AG20443 (cell line): ENCODE measurements around the gene PLAC1.

ENCODE experiments used
- DNase-seq: peaks from one replicate; pipeline ENCODE4 v3.0.0; 2012; ENCODE audit warnings: low spot score, mixed read lengths

The PLAC1 gene, protein sequence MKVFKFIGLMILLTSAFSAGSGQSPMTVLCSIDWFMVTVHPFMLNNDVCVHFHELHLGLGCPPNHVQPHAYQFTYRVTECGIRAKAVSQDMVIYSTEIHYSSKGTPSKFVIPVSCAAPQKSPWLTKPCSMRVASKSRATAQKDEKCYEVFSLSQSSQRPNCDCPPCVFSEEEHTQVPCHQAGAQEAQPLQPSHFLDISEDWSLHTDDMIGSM

DNA sequence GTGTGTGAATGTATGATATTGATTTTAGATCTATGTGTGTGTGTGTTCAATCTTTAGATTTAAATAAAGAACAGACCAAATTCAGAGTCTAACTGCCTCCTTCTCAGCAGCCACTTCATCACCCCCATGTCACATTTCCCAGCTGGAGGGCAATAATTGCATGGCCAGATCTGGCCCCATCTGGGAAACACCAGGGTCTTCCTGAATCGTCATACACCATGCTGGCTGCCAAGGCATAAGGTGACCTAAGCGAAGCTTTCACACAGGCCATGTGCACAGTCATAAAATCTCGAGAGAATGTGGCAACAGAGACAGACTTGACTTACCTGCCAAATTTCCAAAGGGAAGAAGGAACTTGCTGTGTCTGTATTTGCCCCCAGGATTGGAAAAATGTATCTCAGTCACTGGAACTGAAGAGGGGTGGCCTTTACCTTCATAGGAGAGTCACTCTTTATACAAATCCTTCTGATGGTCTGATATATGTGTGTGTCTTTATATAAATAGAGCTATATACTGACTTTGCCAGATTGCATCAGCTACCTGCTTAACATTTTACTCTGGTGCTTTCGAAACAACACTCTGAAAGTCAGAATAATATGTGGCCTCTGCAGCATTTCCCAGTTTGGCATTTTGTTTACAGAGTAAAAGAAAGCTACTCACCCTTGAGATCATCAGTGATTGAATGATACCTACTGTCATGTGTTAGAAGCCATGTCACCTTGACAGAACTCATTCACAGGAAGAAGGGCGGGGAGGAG is at the start of gene PLAC1:
Gene PLAC1 (minus strand): TSS at position 470 of the 758 bp plus-strand sequence. CDS start 91,789 bp downstream, outside the sequence.
- DNase-seq, result no peak

DNA sequence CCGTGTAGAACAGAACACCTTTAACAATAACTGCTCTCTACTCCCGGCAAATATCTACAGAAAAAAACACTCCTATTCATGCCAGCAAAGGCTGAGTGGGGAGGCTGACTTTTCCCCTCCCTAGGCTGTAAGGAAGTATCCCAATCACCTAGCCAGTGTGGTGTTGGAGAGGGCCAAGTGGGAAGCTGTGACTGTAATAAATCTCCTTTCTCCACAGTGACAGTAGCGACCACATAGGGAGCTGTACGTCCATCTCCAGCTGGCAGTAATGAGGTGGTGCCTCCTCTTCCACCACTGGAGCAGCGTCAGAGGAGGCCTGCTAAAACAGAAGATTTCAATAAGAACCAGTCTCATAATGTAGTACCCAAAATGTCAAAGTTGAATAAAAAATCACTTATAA is 47.9 kb upstream of the PLAC1 start:
- no peak for DNase-seq

DNA sequence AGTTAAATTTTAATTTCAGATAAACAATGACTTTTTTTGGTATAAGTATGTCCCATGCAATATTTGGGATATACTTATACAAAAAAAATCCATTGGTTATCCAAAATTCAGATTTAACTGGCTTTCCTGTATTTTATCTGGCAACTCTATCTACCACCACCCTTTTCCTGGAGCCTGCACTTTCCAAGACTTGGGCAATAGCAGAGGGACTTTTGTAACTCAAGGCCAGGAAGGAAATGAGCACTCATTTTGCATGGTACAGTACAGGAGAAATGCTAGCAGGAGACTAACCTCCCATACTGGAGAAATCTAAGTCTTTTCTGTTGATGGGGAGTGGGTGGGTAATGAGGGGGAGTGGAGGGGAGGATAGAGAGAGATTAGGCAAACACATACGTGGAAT is 37.7 kb upstream of the PLAC1 start:
- peak; percentile 10 for DNase-seq

DNA sequence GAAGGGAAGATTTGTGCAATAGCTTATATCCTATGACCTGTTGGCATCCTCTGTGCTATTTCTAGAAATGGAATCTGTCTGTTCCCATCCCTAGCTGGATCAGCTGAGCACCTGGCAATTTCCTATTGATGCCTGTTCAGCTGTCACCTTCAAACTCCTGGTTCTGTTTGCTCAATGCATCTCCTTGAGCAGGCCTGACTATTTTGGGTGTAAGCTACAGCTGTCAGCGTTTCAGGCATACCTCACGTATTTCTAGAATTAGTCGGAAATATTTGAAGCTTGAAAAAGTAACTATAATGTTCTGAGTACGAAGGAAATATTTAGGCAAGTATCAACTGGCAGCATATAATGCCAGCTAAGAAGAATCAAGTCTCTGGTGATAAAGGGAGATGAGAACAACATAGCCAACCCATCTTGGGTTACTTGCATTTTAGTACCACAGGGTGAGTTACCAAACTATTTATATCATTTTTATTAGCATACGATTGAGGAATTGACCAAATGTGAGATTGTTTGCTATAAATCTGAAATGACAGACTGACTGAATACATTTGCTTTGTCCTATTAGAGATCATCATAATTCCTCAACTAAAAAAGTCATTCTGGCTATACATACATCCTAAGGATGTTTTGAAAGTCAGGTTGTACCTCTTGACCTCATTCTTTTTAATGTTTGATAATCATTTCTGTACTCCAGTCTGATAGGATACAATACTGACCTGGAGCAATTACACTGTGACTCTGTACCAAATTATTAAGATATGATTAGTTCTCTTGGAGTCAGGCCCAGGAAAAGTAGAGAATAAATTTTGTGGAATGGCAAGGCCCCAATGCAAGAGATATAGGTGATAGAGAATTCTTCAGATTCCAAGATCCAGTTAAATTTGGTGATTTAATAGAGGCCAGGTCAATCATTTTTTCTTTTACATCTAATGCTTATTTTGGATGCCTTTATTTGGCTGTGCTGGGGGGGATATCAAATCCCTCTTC is 36.4 kb upstream of the PLAC1 start:
- DNase-seq, result no peak

DNA sequence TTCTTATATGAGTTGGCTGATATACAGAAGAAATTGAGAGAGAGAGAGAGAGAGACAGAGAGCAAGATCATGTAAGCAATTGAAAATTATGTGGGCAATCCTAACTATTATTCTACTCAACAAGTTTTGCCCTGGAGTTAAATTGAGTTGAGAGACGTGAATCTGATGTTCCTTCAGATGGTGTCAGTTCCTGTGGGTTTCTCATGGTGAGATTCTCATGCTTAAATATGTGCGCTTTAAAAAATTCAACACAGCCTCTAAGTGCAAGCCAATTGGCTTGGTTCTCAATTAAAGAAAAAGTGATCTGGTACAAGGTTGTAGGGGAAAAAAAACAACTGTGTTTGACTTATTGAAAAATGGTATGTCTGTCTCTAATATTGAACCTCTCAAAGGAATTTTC is 35.4 kb upstream of the PLAC1 start:
- no peak for DNase-seq

DNA sequence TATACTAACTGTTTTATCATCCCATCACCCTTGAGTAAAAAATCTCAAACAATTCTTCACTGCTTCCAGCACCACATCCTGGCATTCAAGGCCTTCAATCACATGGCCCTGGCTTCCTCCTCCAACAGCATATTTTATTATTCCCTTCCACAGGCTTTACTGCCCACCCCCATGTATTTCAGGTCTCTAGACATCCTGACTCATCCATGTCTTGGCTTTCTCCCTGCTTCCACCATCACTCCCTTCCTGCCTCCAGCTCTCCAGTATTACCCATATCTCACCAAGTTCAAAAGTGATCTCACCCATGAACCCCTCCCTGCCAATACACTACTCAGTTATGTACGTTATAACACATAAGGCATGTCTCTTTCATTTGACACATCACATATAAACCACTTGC is 34.7 kb upstream of the PLAC1 start:
- DNase-seq, result peak; percentile 35

DNA sequence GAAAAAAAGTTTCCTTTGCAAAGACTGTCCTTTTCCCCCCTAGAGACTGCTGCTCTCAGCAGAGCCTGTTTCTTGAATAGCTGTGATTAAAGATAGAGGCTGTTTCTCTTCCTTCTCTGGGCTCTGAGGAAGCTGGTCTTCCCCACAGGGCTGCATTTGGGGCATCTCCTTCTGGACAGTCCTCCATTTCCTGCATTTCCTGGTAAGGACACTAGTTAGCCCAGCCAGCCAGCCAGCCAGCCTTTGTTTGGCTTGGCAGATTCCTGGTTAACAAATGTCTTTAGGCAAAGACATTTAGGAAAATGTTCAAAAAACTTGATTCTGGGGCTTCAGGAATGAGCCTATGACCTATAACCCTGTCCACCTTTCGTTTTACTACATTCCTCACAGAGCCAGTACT is 34.0 kb upstream of the PLAC1 start:
- DNase-seq, result no peak

DNA sequence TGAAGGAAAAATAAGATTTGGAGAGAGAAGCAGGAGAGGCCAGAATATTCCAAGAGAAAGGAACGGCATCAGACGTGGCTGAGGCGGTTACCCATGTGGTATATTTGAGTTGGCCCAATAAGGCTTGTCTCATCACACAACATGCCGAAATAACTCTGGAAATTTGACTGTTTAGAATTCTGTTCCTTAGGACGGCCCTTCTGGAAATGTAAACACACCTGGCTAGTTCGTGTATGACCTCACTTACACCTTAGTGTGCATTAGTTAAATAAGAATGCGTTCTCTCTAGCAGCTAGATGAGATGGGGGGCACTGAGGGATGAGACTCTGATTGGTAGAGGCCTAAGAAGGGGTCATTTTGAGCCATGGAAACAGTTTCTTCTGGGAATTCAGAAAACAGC is 33.2 kb upstream of the PLAC1 start:
- no peak for DNase-seq

DNA sequence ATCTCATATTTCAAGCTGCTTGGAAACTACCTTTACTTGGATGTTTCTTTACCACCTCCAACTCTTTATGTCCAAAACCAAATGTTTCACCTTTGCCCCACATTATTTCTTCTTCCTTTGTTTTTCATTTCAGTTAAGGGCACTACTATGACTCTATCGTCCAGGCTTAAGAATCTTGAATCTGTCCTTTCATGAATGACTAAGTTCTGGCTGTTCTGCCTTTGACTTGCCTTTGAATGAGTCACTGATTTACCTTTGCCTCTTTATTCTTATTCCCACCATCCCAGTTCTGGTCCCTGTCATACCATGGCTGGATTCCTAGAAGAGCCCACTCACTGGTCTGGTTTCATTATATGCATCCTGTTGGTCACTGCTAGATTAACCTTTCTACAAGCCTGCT is 30.6 kb upstream of the PLAC1 start:
- no peak for DNase-seq

DNA sequence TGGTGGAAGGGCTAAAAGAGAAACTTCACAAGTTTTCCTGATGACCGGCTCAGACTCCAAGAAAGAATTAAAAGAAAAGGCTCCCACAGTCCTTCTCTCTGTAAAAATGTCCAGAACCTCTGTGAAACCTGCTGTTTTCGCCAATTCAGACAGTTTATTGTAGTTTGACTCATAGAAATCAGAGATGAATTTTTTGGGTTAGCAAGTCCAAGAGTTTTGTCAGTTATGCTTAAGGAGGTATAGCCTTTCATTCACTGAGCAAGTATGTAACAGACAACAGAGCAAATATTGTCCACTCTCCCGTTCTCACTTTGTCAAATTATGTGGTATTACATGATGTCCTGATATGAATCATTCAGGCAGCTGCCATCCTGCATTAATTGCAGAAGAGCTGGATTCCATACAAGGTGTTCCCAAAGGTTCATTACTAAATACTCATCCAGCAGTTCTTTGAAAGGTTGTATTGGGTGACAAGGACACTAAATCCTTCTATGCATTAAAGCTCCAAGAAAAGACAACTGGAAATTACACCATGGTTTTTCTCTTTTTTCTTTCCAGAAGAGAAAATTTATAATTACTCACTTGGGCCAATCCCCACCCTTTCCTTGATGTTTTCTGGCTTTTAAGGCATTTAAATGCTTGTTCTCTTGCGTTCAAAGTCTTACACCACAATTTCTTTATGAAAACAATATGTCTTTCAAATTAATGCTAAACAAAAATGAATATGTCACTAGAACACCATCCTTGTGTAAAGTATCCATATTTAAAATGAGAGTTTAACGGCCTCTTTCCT is 30.0 kb upstream of the PLAC1 start:
- DNase-seq, result no peak

DNA sequence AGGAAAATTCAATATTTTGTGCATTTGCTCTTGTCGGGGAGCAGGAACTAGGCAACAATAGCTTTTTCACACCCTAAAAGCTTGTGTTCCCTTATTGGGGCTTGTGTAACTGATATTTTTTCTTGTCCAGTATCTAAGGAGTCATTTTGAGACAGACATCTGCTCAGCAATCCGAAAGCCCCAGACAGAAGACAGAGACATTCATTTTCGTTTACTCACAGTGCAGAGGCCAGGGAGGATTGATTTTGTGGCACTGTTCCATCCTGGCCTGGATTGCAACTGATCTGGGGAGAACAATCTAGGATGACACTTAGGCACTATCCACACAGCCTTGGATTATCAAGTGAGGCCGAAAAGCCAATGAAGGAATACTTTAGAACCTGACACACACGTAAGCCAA is 27.4 kb upstream of the PLAC1 start:
- DNase-seq, result peak; percentile 19

DNA sequence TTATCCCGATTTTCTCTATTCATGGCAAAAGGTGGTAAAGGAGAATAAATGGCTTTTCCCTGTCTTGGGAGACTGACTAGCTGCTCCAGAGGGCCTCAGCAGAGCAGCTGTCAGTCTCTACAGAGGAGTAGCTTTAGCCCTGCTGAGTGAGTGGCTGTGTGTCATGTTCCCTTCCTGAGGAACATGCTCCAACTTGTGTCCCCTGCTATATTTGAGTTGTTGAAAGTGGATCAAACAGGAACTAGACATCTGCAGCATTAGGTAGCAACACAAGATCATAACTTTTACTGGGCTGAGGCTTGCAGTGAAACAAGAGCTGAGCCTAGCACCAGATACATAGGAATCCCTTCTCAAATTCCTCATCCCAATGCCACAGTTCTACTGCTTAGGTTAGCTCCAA is 26.7 kb upstream of the PLAC1 start:
- no peak for DNase-seq

DNA sequence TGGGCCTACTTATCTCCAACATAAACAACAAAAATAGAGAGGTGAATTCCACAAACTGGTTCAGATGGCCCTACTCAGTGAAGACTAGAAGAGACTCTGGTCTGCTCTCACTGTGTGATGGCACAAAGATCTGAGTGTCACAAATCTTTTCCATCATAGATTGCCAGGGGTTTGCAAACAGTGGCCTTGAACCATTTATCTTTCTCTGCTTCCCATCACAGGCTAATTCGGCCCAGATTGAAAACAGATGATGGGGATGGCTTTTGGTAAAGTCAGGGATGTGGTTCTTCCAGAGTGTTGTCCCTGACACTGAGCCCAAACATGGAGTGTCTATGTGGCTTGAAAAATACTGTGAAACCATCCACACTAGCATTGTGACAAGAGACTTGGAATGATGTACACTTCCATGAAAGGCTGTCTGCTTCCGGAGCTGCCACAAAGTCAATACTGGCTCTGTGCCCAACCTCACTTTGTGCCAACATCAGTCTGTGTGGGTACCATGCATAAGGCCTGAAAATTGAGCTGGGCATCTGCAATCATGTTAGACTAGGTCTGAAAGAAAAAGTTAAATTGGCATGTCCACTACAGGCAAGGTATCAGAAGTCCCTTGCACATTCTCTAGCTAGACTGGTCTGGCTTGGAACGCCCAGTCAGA is 25.2 kb upstream of the PLAC1 start:
- no peak for DNase-seq

DNA sequence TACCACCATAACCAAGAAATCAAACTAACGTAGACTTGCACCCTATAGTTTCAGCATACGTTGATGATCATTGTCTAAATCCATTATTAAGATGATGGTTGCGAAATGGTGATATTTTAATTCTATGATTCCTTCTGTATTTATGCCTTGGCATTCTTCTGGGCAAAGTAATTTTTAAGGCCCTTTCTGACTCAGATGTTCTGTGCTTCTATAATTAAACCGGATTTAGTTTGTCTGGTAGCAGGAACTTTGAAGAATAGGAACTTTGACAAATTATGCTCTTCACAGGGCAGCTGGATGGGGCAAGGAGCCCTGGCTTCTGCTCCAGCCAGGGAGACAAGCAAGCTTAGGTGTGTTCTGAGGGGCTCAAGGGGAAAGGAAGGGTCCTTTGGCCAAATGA is 23.8 kb upstream of the PLAC1 start:
- peak; percentile 13 for DNase-seq

DNA sequence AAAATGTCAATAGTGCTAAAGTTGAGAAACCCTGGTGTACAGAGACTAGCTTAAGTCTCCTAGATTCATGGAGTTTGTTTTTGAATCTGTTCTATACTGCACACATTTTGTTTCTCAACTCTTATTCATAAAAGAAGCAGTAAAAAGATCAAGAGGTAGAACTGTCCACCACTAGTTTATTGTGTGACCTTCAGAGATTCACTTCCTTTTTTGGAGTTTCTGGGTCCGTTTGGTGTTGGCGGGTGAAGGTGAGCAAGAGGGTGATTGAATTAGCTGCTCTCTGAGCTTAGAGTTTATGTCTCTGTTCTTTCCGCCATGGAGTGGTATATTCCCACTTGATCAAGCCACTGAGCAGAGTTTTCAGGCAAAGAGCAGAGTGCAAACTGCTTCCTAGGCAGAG is 21.4 kb upstream of the PLAC1 start:
- no peak for DNase-seq

DNA sequence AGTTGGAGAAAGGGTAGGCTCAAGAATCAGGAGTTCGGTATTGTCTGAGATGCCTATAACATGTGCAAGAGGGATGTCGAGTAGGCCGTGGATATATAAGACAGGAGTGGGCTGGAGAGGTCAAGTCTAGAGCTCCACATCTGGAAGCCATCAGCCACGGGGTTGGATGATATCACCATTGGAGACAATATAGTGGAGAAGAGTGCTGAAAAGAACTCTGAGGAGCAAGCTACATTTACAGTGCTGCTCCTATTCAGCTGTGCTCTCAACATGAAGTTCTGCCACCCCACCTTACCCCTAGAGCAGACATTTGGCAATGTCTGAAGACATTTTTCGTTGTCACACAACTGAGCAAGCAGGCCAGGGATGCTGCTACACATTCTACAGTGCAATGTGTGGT is 20.9 kb upstream of the PLAC1 start:
- peak; percentile 28 for DNase-seq

DNA sequence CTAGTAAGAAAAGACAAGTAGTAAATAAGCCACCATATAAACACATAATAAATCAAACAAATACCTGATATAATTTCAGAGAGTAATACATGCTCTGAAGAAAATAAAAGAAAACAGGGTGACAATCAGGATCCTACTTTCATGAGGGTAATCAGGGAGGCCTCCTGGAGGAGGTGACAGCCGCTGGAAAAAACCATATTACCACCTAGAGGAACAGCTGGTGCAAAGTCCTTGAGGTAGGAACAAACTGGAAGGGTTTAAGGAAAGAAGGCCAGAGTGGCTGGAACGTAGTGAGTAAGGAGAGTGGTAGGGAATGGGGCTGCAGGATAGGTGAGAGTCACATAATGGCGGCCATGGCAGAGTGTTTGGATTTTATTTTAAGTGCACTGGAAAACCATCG is 19.1 kb upstream of the PLAC1 start:
- DNase-seq, result no peak

DNA sequence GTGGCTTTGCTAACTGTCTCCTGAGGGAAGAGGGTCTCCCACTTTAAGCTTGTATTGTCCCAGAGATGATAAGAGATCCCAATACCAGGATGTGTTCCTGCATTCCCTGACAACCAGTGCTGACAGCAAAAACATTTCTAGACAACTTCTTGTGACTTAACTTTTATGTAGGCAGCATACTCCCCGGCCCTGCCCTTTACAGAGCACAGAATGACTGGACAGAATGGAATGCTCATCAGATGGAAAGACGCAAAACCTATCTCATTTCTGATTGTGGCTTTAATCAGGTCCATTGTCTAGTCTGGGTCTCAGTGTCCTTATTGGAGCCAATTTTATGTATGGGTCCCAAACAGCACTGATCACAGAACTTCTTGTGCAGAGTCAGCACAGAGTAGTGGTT is 18.2 kb upstream of the PLAC1 start:
- DNase-seq, result peak; percentile 46

DNA sequence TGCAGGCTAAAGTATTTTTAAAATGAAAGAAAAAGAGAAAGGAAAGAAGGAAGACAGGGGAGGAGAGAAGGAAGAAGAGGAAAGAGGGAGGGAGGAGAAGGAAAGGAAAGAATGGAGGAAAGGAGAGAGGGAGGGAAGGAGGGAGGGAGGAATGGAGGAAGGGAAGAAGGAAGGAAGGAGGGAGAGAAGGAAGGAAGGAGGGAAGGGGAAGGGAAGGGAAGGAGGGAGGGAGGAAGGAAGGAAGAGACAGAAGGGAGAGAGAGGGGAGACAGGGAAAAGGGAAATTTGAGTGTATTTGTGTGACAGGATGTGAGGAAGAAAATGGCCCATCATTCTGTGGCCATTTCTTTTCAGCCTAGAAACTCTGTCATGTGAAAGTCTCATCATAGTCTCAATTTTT is 14.9 kb upstream of the PLAC1 start:
- no peak for DNase-seq

DNA sequence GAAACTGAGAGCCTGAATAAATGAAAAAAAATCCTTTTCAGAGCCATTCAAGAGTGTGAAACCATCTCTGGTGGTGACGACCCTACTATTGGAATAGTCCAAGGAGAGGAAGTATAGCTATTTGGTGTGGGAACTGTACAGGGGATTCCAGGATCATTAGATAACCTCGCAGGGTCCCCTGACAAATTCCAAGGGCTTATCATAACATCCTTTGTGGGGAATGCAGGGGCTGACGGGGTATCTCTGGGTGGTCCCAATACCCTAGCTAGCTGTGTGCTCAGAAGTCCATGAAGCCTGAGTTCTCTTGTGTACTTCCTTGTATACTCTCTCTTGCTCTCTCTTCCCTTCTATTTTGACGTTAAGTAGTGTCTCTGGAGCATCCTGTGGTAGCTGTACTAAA is 13.8 kb upstream of the PLAC1 start:
- no peak for DNase-seq

DNA sequence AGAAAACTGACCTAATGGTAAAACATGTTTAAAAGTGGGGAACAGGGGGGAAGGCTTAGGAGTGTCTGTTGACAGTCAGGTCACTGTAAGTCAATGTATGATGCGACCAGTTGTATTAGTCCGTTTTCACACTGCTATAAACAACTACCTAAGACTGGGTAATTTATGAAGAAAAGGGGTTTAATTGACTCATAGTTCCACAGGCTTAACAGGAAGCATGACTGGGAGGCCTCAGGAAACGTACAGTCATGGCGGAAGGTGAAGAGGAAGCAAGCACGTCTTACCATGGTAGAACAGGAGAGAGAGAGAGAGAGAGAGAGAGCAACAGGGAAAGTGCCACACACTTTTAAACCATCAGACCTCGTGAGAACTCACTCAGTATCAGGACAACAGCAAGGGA is 13.0 kb upstream of the PLAC1 start:
- no peak for DNase-seq
